ENCODE results near the gene CASKIN1.

DNA sequence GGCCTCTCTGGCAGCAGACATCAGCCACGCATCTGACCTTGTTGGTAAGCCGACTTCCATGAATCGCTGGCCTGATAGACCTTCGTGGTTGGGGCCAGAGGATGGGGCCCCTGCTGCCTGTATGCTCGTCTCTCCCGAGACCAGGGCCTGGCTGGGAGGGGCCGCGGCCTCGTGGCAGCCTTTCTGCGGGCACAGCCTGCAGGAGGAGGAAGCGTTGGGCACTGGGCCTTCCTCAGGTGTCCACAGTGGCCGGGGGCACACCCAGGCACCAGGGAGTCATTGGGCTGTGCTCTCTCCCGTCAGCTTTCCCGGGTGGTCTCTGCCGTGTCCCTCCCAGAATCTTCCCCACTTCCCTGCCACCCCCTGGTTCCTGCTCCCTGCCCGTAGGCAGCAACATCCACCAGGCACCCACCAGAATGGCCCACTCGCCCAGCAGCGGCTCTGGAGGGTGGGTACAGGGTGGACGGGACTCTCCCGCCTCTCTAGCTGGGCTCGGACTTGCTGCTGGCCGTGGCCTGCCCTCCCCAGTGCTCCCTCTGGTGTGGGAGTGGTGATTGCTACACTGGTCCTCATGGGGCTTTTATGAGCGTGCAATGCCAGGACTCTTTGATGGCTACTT lies 33.3 kb upstream of the CASKIN1 start:
- TF ChIP-seq TAF1 (IDR thresholded peaks at IDR 0.05; ENCODE audit: borderline replicate concordance, insufficient read depth, low read length) (no peak), POLR2AphosphoS5 (IDR thresholded peaks at IDR 0.05; ENCODE audit: low read depth, low read length) (no peak), SIN3A (IDR thresholded peaks at IDR 0.05; ENCODE audit: borderline replicate concordance, insufficient read depth, low read length) (no peak)

All from PFSK-1 (cell line).